ENCODE results near the gene ZNF385C.

ZNF385C gene

GRCh38 chr17:42131981-42132432 lies 33.7 kb upstream of the ZNF385C start:
- no peaks in the 10 kb centered on the region for H3K9me3 ChIP-seq (ENCODE audit: control insufficient read depth, insufficient read depth, low read length)
- peaks cover 11% of the 10 kb centered on the region for H3K4me1 ChIP-seq (ENCODE audit: insufficient read depth, low read length)
- H3K9ac ChIP-seq (ENCODE audit: low read depth, low read length) = no peak overlapping the region
- H3K36me3 ChIP-seq (ENCODE audit: insufficient read depth, low read length) = peaks cover 7% of the 10 kb centered on the region; the same call in 1 of the 2 replicates

DNA sequence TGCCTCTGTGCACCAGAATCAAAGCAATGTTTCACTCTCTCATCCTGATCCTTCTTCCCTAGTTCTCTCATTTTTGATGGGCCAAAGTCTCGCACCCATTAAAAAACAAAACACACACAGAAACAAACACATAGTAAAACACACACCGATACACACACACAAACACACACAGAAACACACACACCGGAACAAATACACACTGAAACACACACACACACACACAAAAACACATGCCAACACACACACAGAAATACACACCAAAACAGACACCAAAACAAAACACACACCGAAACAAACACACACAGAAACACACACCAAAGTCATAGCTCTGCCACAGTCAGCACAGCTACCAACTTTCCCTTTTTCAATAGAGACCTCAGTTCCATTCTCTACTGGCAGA lies 33.0 kb upstream of the ZNF385C start:
- H3K9me3 ChIP-seq (ENCODE audit: control insufficient read depth, insufficient read depth, low read length) = no peaks in the 10 kb centered on the region
- H3K36me3 ChIP-seq (ENCODE audit: insufficient read depth, low read length) = peaks cover 7% of the 10 kb centered on the region; the same call in 1 of the 2 replicates
- H3K4me1 ChIP-seq (ENCODE audit: insufficient read depth, low read length) = peaks cover 9% of the 10 kb centered on the region
- H3K9ac ChIP-seq (ENCODE audit: low read depth, low read length) = no peak overlapping the region

GRCh38 chr17:42130310-42130936 lies 32.1 kb upstream of the ZNF385C start:
- no peak overlapping the region for H3K9ac ChIP-seq (ENCODE audit: low read depth, low read length)
- no peaks in the 10 kb centered on the region for H3K9me3 ChIP-seq (ENCODE audit: control insufficient read depth, insufficient read depth, low read length)
- peaks cover 10% of the 10 kb centered on the region; the same call in 1 of the 2 replicates for H3K36me3 ChIP-seq (ENCODE audit: insufficient read depth, low read length)
- H3K4me1 ChIP-seq (ENCODE audit: insufficient read depth, low read length) = peaks cover 1% of the 10 kb centered on the region

DNA sequence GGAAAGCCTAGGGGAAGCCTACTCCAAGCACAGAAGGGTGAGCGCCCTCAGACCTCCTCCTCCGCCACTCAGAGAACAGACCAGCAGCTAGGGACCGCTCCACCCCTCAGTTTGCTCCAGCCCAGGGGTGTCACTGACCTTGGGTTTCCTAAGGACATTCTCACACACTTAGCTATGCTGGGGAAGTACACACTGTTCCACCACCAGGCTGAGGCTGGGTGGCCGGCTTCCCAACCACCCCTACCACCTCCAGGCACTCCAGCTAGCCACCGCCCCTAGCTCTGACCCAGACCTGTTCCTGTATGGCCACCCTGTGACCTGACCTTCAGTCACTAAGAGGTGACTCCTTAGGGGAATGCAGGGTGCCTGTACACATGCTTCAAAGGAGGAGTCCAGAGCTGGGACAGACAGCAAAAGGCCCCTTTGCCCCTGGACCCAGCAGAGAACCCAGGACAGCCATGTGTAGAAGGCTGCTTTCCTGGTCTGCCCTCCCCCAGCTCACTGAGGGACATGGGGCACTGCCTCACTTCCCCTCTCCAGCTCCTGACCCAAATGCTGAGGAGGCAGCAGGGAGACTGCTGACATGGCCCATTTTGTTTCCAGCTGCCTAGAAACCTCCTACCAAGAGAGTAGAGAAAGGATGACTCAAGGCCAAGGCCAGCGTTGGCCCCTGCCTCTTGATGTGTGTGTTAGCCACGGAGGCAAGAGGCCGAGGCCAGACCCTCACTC lies 31.0 kb upstream of the ZNF385C start:
- H3K36me3 ChIP-seq (ENCODE audit: insufficient read depth, low read length) = peaks cover 10% of the 10 kb centered on the region; the same call in 1 of the 2 replicates
- no peaks in the 10 kb centered on the region for H3K9me3 ChIP-seq (ENCODE audit: control insufficient read depth, insufficient read depth, low read length)
- H3K4me1 ChIP-seq (ENCODE audit: insufficient read depth, low read length) = no peaks in the 10 kb centered on the region; the same call in 1 of the 2 replicates
- no peak overlapping the region for H3K9ac ChIP-seq (ENCODE audit: low read depth, low read length)

DNA sequence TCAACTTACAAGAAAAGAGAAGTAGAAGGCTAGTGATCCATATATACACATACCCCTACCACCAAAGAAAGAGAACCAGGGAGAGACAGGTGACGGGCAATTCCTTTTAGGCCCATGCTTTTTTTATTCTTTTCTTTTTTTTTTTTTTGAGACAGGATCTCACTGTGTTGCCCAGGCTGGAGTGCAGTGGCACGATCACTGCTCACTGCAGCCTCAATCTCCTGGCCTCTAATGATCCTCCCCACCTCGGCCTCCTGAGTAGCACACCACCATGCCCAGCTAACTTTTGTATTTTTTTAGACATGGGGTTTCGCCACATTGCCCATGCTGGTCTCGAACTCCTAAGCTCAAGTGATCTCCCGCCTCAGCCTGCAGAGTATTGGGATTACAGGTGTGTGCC lies 29.1 kb upstream of the ZNF385C start:
- H3K36me3 ChIP-seq (ENCODE audit: insufficient read depth, low read length) = peaks cover 10% of the 10 kb centered on the region; the same call in 1 of the 2 replicates
- H3K9ac ChIP-seq (ENCODE audit: low read depth, low read length) = no peak overlapping the region
- no peaks in the 10 kb centered on the region for H3K9me3 ChIP-seq (ENCODE audit: control insufficient read depth, insufficient read depth, low read length)
- peaks cover 4% of the 10 kb centered on the region; the same call in 1 of the 2 replicates for H3K4me1 ChIP-seq (ENCODE audit: insufficient read depth, low read length)

GRCh38 chr17:42126836-42127235 lies 28.6 kb upstream of the ZNF385C start:
- Histone ChIP-seq H3K9ac (ENCODE audit: low read depth, low read length) (no peak overlapping the region), H3K36me3 (ENCODE audit: insufficient read depth, low read length) (peaks cover 10% of the 10 kb centered on the region; the same call in 1 of the 2 replicates), H3K4me1 (ENCODE audit: insufficient read depth, low read length) (peaks cover 4% of the 10 kb centered on the region; the same call in 1 of the 2 replicates), H3K9me3 (ENCODE audit: control insufficient read depth, insufficient read depth, low read length) (no peaks in the 10 kb centered on the region)

- peaks cover 7% of the 10 kb centered on the region for H3K4me1 ChIP-seq (ENCODE audit: insufficient read depth, low read length)
- H3K36me3 ChIP-seq (ENCODE audit: insufficient read depth, low read length) = peaks cover 10% of the 10 kb centered on the region; the same call in 1 of the 2 replicates
- H3K9ac ChIP-seq (ENCODE audit: low read depth, low read length) = no peak overlapping the region
- no peaks in the 10 kb centered on the region for H3K9me3 ChIP-seq (ENCODE audit: control insufficient read depth, insufficient read depth, low read length)
Measured at GRCh38 chr17:42125565-42125964, 27.3 kb upstream of the ZNF385C start.

DNA sequence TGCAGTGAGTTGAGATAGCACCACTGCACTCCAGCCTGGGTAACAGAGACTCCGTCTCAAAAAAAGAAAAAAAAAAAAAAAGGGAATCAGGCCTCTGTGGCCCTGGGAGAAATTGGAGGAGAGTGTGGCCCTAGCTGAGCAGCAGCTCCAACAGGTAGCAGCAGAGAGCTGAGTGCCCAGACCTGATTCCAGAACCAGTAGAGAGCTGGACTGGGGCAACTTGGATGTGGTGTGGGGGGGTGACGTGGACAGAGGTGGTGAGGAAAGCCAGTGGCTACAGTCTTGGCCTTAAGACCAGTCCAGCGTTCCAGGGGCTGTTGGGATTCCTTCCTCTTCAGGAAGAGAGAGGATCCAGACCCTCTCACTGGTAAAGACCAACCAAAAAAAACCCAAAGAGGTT lies 26.0 kb upstream of the ZNF385C start:
- Histone ChIP-seq H3K9me3 (ENCODE audit: control insufficient read depth, insufficient read depth, low read length) (no peaks in the 10 kb centered on the region), H3K36me3 (ENCODE audit: insufficient read depth, low read length) (peaks cover 10% of the 10 kb centered on the region; the same call in 1 of the 2 replicates), H3K4me1 (ENCODE audit: insufficient read depth, low read length) (peaks cover 11% of the 10 kb centered on the region), H3K9ac (ENCODE audit: low read depth, low read length) (no peak overlapping the region)

DNA sequence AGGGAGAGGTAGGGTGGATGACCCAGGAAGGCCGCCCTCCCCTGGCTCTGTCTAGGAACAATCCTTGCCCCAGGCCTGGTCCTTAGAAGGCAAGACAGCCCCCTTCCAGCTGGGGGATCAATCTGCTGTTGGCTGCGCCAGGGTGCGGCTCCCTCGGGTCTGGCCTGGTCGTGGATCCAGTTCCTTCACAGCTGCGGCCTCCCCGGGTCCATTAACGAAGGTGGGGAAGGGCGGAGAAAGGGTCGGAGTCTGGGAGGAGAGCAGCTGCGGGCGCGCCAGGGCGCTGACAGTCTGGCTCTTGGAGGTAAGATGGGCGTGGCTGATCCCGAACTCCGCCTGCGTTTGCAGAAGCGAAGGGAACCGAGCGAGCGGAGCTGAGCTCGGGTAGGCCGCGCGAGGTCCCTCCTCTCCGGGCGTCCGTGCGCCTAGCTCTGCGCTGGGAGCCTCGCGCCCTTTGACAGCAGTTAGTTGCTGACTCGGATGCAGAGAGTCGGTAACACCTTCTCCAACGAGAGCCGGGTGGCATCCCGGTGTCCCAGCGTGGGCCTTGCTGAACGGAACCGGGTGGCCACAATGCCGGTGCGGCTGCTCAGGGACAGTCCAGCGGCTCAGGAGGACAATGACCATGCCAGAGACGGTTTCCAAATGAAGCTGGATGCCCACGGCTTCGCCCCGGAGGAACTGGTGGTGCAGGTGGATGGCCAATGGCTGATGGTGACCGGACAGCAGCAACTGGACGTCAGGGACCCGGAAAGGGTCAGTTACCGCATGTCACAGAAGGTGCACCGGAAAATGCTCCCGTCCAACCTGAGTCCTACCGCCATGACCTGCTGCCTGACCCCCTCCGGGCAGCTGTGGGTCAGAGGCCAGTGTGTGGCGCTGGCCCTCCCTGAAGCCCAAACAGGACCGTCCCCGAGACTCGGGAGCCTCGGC lies 24.4 kb upstream of the ZNF385C start, which contains the start of gene HSPB9:
Gene HSPB9, plus strand, starts transcription at position 434 of the 933 bp plus-strand sequence. Its CDS starts 47 bp downstream, at position 481.
- no peaks in the 10 kb centered on the region for H3K9me3 ChIP-seq (ENCODE audit: control insufficient read depth, insufficient read depth, low read length)
- H3K36me3 ChIP-seq (ENCODE audit: insufficient read depth, low read length) = peaks cover 4% of the 10 kb centered on the region; the same call in 1 of the 2 replicates
- peak within 1 kb of the TSS; percentile 15; the same call in 1 of the 2 replicates for H3K9ac ChIP-seq (ENCODE audit: low read depth, low read length)
- peaks cover 11% of the 10 kb centered on the region for H3K4me1 ChIP-seq (ENCODE audit: insufficient read depth, low read length)

DNA sequence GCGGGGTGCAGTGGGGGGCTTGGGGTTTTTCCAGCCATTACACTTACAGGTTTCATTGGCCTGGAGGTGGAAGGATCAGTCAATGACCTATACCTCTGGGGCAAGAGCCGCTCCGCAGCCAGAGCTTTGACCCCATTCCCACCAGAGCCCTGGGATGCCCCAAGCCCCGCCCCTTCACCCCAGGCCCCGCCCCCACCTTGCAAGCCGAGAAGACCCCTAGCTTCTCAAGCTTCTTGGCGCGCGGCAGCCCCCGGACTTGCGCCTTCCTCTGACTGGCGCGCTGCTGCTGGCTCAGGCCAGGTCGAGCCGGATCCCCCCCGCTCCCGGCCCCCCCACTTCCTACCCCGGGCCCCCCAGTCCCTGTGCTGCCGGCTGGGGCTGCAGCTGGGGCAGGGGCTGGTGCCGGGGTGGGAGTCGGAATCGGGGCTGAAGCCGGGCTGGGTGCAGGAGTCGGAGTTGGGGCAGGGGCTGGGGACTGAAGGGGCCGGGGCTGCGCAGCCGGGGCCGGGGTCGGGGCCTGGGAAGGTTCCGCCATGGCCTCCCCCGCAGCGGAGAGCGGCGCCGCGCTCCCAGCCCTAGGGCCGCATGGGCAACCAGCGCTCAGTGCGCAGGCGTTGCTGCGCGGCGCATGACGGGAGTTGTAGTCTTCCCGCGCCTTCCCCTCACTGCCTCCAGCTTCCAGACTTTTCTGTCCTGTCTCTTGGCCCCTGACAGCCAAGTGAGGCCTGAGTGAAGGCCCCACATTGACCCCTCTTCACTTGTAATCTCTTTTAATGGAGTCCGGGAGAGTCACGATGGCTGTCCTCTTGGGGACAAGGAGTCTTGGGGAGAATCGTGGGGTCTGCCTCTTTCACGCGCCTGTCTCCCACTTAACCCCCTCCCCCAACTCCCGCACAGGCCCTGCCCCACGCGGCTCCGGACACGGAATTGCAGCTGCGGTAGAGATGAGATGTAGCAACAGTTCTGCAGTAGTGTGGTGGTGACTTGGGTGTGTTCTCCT lies 22.8 kb upstream of the ZNF385C start, which contains the start of gene KAT2A:
Gene KAT2A, minus strand, starts transcription at position 598 of the 1,000 bp plus-strand sequence. Its CDS starts 63 bp downstream, at position 535.
- Histone ChIP-seq H3K9me3 (ENCODE audit: control insufficient read depth, insufficient read depth, low read length) (no peaks in the 10 kb centered on the region), H3K4me1 (ENCODE audit: insufficient read depth, low read length) (peaks cover 11% of the 10 kb centered on the region), H3K36me3 (ENCODE audit: insufficient read depth, low read length) (peaks cover 4% of the 10 kb centered on the region; the same call in 1 of the 2 replicates), H3K9ac (ENCODE audit: low read depth, low read length) (peak within 1 kb of the TSS; percentile 37)

- Histone ChIP-seq H3K4me1 (ENCODE audit: insufficient read depth, low read length) (peaks cover 11% of the 10 kb centered on the region), H3K9ac (ENCODE audit: low read depth, low read length) (peak overlapping the region; percentile 37), H3K36me3 (ENCODE audit: insufficient read depth, low read length) (no peaks in the 10 kb centered on the region), H3K9me3 (ENCODE audit: control insufficient read depth, insufficient read depth, low read length) (no peaks in the 10 kb centered on the region)
Measured at GRCh38 chr17:42120161-42120769, 22.0 kb upstream of the ZNF385C start.

- Histone ChIP-seq H3K4me1 (ENCODE audit: insufficient read depth, low read length) (peaks cover 11% of the 10 kb centered on the region), H3K36me3 (ENCODE audit: insufficient read depth, low read length) (no peaks in the 10 kb centered on the region), H3K9ac (ENCODE audit: low read depth, low read length) (no peak overlapping the region), H3K9me3 (ENCODE audit: control insufficient read depth, insufficient read depth, low read length) (no peaks in the 10 kb centered on the region)
Measured at GRCh38 chr17:42119301-42119700, 21.0 kb upstream of the ZNF385C start.
